Adrenal gland (tissue), 12 donors: ENCODE measurements around the gene KCNK3. TPM values are rescaled to one million over a fixed set of nuclear protein-coding genes. Genes with fewer than 3 reads are reported as not detected.
A peak's percentile ranks its signal among the peaks of the same experiment; 100 is the strongest.

Experiments
- DNase-seq, 7 donors: peaks; one replicate each; pipeline ENCODE4 v3.0.0-alpha.2; 2019 to 2020
- H3K27ac ChIP-seq, 5 donors: fragments of 200-600 bp; sonication (generic) in 4 of 5; 1 replicate in 3 of 5; 2 replicates in 2 of 5; pipeline versions ENCODE4 v1.5.1 to v1.8.0; 2016 to 2020; ENCODE audit warnings: mild to moderate bottlenecking in 1 of 5
- H3K27me3 ChIP-seq: fragments of 200-600 bp; 2 replicates; pipeline ENCODE4 v1.8.0; 2021
- H3K36me3 ChIP-seq, 2 donors: fragments of 200-600 bp; replicated peaks in 1 of 2; 1 replicate in 1 of 2; 2 replicates in 1 of 2; pipeline versions ENCODE4 v1.5.1 to v1.8.0; 2018 to 2022
- H3K4me1 ChIP-seq, 2 donors: fragments of 200-600 bp; replicated peaks in 1 of 2; 1 replicate in 1 of 2; 2 replicates in 1 of 2; pipeline versions ENCODE4 v1.5.1 to v1.8.0; 2018 to 2021
- H3K4me3 ChIP-seq, 4 donors: fragments of 200-600 bp; sonication (generic) in 3 of 4; one replicate each; pipeline ENCODE4 v1.5.1; 2016 to 2018
- H3K9me3 ChIP-seq, 3 donors: fragments of 200-600 bp; sonication (generic) in 1 of 3; replicated peaks in 1 of 3; 1 replicate in 2 of 3; 2 replicates in 1 of 3; pipeline versions ENCODE4 v1.5.1 to v1.8.0; 2016 to 2021
- POLR2A ChIP-seq, 2 donors: fragments of 450-650 bp; IDR thresholded peaks; one replicate each; pipeline ENCODE4 v1.6.1; 2017; ENCODE audit warnings: antibody characterized with exemption in 2 of 2, mild to moderate bottlenecking in 2 of 2, moderate library complexity in 1 of 2
- WGBS, 4 donors: extraction: QIAGEN DNeasy Blood & Tissue Kit in 2 of 4; methylation state at CpG; one replicate each; pipeline versions ENCODE4 v1.1.5 to v1.1.7; 2013 to 2017; 5-methylcytosine and 5-hydroxymethylcytosine counted together
- intact Hi-C, 2 donors: fragments of 100-400 bp; cut with DNase I; formaldehyde crosslinking; loops; one replicate each; pipeline versions ENCODE4 v1.14.1 to v1.15.0; 2022 to 2023
- polyA plus RNA-seq, 3 donors: library from polyadenylated mRNA; stranded (reverse); fragments of 200-250 nt in 2 of 3; fragments of 350-450 nt in 1 of 3; fragmentation: Illumina TruSeq in 1 of 3; extraction: RNeasy Lipid Tissue Mini Kit (QIAGEN cat#74804) in 1 of 3; gene quantifications; one replicate each; pipeline ENCODE4 v1.2.3, GENCODE V29; 2013 to 2014
- total RNA-seq, 9 donors: library from RNA; depleted of rRNA in 4 of 9; stranded (reverse); fragments of >200 nt in 4 of 9; fragments of 120-200 nt in 1 of 9; fragmentation: NEBNext Ultra II Directional in 1 of 9; extraction: Animal tissue kit (Norgen Biotek cat#: 25700) in 1 of 9; gene quantifications; one replicate each; pipeline versions ENCODE4 v1.1.0 to v1.2.4, GENCODE V29; 2013 to 2023
- TF ChIP-seq, protein P1 (sequence below), 6 experiments: fragments of 450-650 bp in 4 of 6; fragments of 200-600 bp in 2 of 6; sonication (generic) in 1 of 6; IDR thresholded peaks; 1 replicate in 5 of 6; 2 replicates in 1 of 6; pipeline versions ENCODE4 v1.5.1 to v1.8.0; 2016 to 2021; ENCODE audit warnings: antibody characterized with exemption in 6 of 6, mild to moderate bottlenecking in 2 of 6, moderate library complexity in 1 of 6
- donor health status: healthy with polysubstance abuse.
- donor health status: Bipolar disorder and iron deficiency.
- donor health status: DM: yes; HTN: yes; CAD: no.
- donor health status: DM: no; HTN: no; CAD: no.
- donor health status: DM: no; HTN: no; CAD: no.
- donor health status: DM: yes; HTN: yes; CAD: no.

KCNK3 gene
- total and polyA plus RNA-seq, 12 donors = 69.6 to 595 (median 382) TPM

DNA sequence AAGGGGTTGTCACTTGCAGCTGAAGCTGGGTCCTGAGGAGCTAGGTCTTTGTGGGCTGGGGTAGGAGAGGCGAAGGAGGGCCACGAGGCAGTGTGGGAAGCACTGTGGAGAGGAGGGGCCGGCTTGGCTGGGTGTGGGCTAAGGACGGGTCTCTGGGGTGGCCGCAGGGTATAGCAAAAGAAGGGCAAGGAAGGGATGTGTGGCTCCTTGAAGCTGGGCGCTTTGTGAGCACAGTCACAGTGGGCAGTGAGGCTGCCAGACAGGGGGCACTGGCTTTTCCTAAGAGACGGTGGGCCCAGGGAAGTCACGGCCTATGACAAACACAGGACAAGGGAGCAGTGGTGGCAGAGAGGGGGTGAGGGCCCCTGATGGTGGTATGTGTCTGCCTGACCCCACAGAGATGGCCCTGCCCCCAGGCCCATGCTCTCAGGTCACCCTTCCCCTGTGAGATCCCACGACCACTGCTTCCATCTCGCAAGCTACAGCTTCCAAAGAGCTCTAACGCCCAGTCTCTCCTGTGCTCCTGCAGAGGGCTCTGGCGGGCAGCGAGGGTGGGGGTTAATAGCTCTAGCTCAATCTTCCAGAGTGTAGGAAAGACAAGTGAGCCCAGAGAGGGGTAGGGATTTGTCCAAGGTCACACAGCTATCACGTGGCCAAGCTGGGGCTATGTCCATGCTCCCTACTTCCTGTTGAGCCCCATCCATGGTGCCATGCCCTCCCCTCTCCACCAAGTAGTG lies 32.4 kb downstream of the KCNK3 start:
- Histone ChIP-seq H3K27ac (peak overlapping the region; percentile 96 to 99 (median 97)), H3K4me3 (no peak overlapping the region), H3K4me1 (peaks cover 62 to 76% of the 10 kb centered on the region in 2 donors), H3K36me3 (peaks cover 0 to 26% of the 10 kb centered on the region in 2 donors), H3K9me3 (no peaks in the 10 kb centered on the region), H3K27me3 (no peaks in the 10 kb centered on the region)
- intact Hi-C loops = no loop called here
- 42 to 57% (median 53%) methylated on average over 11 to 14 of the region's 14 CpGs for WGBS, 4 donors
- DNase-seq = peak in 1 of 7 donors; percentile 57
- TF ChIP-seq, protein P1, sequence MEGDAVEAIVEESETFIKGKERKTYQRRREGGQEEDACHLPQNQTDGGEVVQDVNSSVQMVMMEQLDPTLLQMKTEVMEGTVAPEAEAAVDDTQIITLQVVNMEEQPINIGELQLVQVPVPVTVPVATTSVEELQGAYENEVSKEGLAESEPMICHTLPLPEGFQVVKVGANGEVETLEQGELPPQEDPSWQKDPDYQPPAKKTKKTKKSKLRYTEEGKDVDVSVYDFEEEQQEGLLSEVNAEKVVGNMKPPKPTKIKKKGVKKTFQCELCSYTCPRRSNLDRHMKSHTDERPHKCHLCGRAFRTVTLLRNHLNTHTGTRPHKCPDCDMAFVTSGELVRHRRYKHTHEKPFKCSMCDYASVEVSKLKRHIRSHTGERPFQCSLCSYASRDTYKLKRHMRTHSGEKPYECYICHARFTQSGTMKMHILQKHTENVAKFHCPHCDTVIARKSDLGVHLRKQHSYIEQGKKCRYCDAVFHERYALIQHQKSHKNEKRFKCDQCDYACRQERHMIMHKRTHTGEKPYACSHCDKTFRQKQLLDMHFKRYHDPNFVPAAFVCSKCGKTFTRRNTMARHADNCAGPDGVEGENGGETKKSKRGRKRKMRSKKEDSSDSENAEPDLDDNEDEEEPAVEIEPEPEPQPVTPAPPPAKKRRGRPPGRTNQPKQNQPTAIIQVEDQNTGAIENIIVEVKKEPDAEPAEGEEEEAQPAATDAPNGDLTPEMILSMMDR (IDR thresholded peaks at IDR 0.05) = peak in 1 of 6 experiments; percentile 15
- TF ChIP-seq POLR2A (IDR thresholded peaks at IDR 0.05) = no peak

DNA sequence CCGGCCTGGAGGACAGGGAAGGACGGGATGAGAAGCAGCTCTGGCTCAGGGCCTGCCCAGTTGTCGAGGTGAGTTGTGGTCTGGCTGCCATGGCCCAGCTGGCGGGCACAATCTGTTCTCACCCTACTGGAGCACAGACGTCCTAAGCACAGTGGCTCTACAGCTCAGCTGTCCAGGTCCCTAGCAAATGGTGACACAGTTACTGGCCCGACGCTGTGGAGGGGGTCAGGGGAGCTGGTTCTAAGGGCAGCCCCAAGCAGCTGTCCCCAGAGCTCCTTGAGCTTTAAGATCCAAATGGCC lies 32.9 kb downstream of the KCNK3 start:
- peak; percentile 79 to 96 (median 93) for DNase-seq
- TF ChIP-seq, protein P1 (IDR thresholded peaks at IDR 0.05) = peak in 2 of 6 experiments; percentile 1 to 9
- peak in 1 of 2 donors; percentile 56 for TF ChIP-seq POLR2A (IDR thresholded peaks at IDR 0.05)
- H3K4me1 ChIP-seq = peaks cover 60 to 75% of the 10 kb centered on the region in 2 donors
- WGBS, 4 donors = 30 to 46% (median 39%) methylated on average over 2 to 7 of the region's 7 CpGs; no CpG with 5 or more reads in 1 of the 4 donors
- no peaks in the 10 kb centered on the region for H3K9me3 ChIP-seq
- no peak overlapping the region for H3K4me3 ChIP-seq
- H3K36me3 ChIP-seq = peaks cover 0 to 31% of the 10 kb centered on the region in 2 donors
- no peaks in the 10 kb centered on the region for H3K27me3 ChIP-seq
- intact Hi-C loops = no loop called here
- H3K27ac ChIP-seq = peak overlapping the region; percentile 96 to 99 (median 97)

DNA sequence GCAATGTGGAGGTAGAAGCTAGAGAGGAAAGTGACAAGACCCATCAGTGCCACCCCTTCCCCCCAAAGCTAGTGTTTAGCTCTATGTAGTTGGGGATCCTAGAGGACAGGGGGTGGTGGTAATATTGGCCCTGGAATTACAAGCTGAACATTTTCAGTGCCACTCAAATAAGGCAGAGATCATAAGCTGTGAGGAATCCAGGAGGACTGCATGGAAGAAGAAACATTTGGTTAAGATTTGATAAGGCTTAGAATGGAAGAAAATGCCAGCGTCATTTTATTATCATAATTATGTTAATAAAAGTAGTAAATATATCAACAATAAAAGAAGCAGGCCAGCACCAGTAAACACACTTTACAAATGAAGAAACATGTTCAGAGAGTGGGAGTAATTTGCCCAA lies 33.7 kb downstream of the KCNK3 start:
- intact Hi-C loops = no loop called here
- H3K27ac ChIP-seq = peak overlapping the region; percentile 96 to 99 (median 97)
- WGBS, 4 donors = 20 to 50% (median 25%) methylated on average over 1 of the region's 1 CpG
- H3K9me3 ChIP-seq = no peaks in the 10 kb centered on the region
- H3K36me3 ChIP-seq = peaks cover 0 to 36% of the 10 kb centered on the region in 2 donors
- peak in 1 of 7 donors; percentile 13 for DNase-seq
- H3K27me3 ChIP-seq = no peaks in the 10 kb centered on the region
- TF ChIP-seq POLR2A (IDR thresholded peaks at IDR 0.05) = no peak
- TF ChIP-seq, protein P1 (IDR thresholded peaks at IDR 0.05) = no peak
- peaks cover 55 to 67% of the 10 kb centered on the region in 2 donors for H3K4me1 ChIP-seq
- no peak overlapping the region for H3K4me3 ChIP-seq

DNA sequence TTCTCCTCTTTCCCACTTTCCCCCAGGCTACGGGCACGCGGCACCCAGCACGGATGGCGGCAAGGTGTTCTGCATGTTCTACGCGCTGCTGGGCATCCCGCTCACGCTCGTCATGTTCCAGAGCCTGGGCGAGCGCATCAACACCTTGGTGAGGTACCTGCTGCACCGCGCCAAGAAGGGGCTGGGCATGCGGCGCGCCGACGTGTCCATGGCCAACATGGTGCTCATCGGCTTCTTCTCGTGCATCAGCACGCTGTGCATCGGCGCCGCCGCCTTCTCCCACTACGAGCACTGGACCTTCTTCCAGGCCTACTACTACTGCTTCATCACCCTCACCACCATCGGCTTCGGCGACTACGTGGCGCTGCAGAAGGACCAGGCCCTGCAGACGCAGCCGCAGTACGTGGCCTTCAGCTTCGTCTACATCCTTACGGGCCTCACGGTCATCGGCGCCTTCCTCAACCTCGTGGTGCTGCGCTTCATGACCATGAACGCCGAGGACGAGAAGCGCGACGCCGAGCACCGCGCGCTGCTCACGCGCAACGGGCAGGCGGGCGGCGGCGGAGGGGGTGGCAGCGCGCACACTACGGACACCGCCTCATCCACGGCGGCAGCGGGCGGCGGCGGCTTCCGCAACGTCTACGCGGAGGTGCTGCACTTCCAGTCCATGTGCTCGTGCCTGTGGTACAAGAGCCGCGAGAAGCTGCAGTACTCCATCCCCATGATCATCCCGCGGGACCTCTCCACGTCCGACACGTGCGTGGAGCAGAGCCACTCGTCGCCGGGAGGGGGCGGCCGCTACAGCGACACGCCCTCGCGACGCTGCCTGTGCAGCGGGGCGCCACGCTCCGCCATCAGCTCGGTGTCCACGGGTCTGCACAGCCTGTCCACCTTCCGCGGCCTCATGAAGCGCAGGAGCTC lies 35.4 kb downstream of the KCNK3 start:
- intact Hi-C loops = no loop called here
- peaks cover 38 to 55% of the 10 kb centered on the region in 2 donors for H3K4me1 ChIP-seq
- no peaks in the 10 kb centered on the region for H3K9me3 ChIP-seq
- H3K4me3 ChIP-seq = no peak overlapping the region
- TF ChIP-seq POLR2A (IDR thresholded peaks at IDR 0.05) = no peak
- TF ChIP-seq, protein P1 (IDR thresholded peaks at IDR 0.05) = peak in 1 of 6 experiments; percentile 9
- H3K36me3 ChIP-seq = peaks cover 0 to 36% of the 10 kb centered on the region in 2 donors
- H3K27me3 ChIP-seq = no peaks in the 10 kb centered on the region
- H3K27ac ChIP-seq = peak overlapping the region in 2 of 5 donors; percentile 98 to 99
- peak in 2 of 7 donors; percentile 19 to 24 for DNase-seq
- 63 to 89% (median 76%) methylated on average over 54 to 101 of the region's 101 CpGs for WGBS, 4 donors
